SU-DHL-6 (cell line): Measurements from ENCODE around the gene USF2.

Experiments
- CTCF ChIP-seq: fragments of 200-600 bp; sonication (generic); IDR thresholded peaks from one replicate; pipeline ENCODE4 v1.5.1; 2017; ENCODE audit warnings: antibody characterized with exemption, mild to moderate bottlenecking, low read length, moderate library complexity; ENCODE audit not compliant: insufficient read depth, poor library complexity, severe bottlenecking
- EZH2phosphoT487 ChIP-seq: fragments of 200-600 bp; sonication (generic), shearing (Covaris generic); conservative IDR thresholded peaks from 2 replicates; pipeline ENCODE4 v1.6.1; 2018; ENCODE audit warnings: mild to moderate bottlenecking, antibody characterized with exemption, low read length, moderate library complexity, mixed read lengths

- no peak for TF ChIP-seq CTCF
- no peak for TF ChIP-seq EZH2phosphoT487
Measured at GRCh38 chr19:35223084-35223790, 45.5 kb upstream of the USF2 start.
